Ishikawa (cell line): ENCODE measurements around the gene UNC79.

Source experiments
- CEBPB ChIP-seq: IDR thresholded peaks from 2 replicates; pipeline ENCODE4 v1.6.1; 2012
- CREB1 ChIP-seq: IDR thresholded peaks from 2 replicates; pipeline ENCODE4 v1.6.1; 2012; ENCODE audit warnings: low read depth
- EGR1 ChIP-seq: IDR thresholded peaks from 2 replicates; pipeline ENCODE4 v1.6.1; 2012
- EP300 ChIP-seq: IDR thresholded peaks from 2 replicates; pipeline ENCODE4 v1.6.1; 2012; ENCODE audit warnings: borderline replicate concordance
- FOXM1 ChIP-seq: IDR thresholded peaks from 2 replicates; pipeline ENCODE4 v1.6.1; 2012; ENCODE audit warnings: low read depth, borderline replicate concordance
- MAX ChIP-seq: IDR thresholded peaks from 2 replicates; pipeline ENCODE4 v1.6.1; 2012
- NFIC ChIP-seq: IDR thresholded peaks from 2 replicates; pipeline ENCODE4 v1.6.1; 2012
- RAD21 ChIP-seq: IDR thresholded peaks from 2 replicates; pipeline ENCODE4 v1.6.1; 2012; ENCODE audit warnings: low read depth
- REST ChIP-seq: IDR thresholded peaks from 2 replicates; pipeline ENCODE4 v1.6.1; 2012; ENCODE audit warnings: low read depth, mild to moderate bottlenecking
- TAF1 ChIP-seq: IDR thresholded peaks from 2 replicates; pipeline ENCODE4 v1.6.1; 2012; ENCODE audit warnings: low read depth, mild to moderate bottlenecking
- TCF12 ChIP-seq: IDR thresholded peaks from 2 replicates; pipeline ENCODE4 v1.6.1; 2012; ENCODE audit warnings: low read depth
- TEAD4 ChIP-seq: IDR thresholded peaks from 2 replicates; pipeline ENCODE4 v1.6.1; 2012
- USF1 ChIP-seq: IDR thresholded peaks from 2 replicates; pipeline ENCODE4 v1.6.1; 2012
- YY1 ChIP-seq: IDR thresholded peaks from 2 replicates; pipeline ENCODE4 v1.6.1; 2012; ENCODE audit warnings: low read depth
- ZBTB7A ChIP-seq: IDR thresholded peaks from 2 replicates; pipeline ENCODE4 v1.6.1; 2012; ENCODE audit warnings: low read depth

UNC79 gene

GRCh38 chr14:93481758-93482157, 51.0 kb downstream of the UNC79 start:
- no peak for TF ChIP-seq EP300
- no peak for TF ChIP-seq CREB1
- TF ChIP-seq TCF12: no peak
- no peak for TF ChIP-seq TAF1
- no peak for TF ChIP-seq ZBTB7A
- no peak for TF ChIP-seq YY1
- TF ChIP-seq EGR1: no peak
- no peak for TF ChIP-seq FOXM1
- TF ChIP-seq RAD21: no peak
- TF ChIP-seq TEAD4: no peak
- no peak for TF ChIP-seq MAX
- TF ChIP-seq USF1: no peak
- TF ChIP-seq NFIC: no peak
- no peak for TF ChIP-seq REST
- TF ChIP-seq CEBPB: no peak

- no peak for TF ChIP-seq REST
- no peak for TF ChIP-seq TCF12
- no peak for TF ChIP-seq MAX
- no peak for TF ChIP-seq TAF1
- TF ChIP-seq ZBTB7A: no peak
These were observed 59.3 kb downstream of the UNC79 start for GRCh38 chr14:93490001-93490400.

GRCh38 chr14:93493054-93493453, 62.3 kb downstream of the UNC79 start:
- TF ChIP-seq MAX (no peak), REST (no peak), FOXM1 (no peak), USF1 (no peak), ZBTB7A (no peak), CEBPB (no peak)

GRCh38 chr14:93496856-93497741, 66.4 kb downstream of the UNC79 start:
- no peak for TF ChIP-seq TAF1
- TF ChIP-seq USF1: no peak
- TF ChIP-seq FOXM1: no peak
- no peak for TF ChIP-seq CEBPB
- TF ChIP-seq EGR1: no peak
- no peak for TF ChIP-seq MAX
- no peak for TF ChIP-seq NFIC
- no peak for TF ChIP-seq TCF12
- TF ChIP-seq TEAD4: no peak
- TF ChIP-seq EP300: no peak
